Measurements from ENCODE around the gene EGR2. TPM values are rescaled to one million over a fixed set of nuclear protein-coding genes. Genes with fewer than 3 reads are reported as not detected.

EGR2 gene
- total and polyA plus RNA-seq, 2 experiments from 2014 or later: 0.76 to 2.2 TPM

DNA sequence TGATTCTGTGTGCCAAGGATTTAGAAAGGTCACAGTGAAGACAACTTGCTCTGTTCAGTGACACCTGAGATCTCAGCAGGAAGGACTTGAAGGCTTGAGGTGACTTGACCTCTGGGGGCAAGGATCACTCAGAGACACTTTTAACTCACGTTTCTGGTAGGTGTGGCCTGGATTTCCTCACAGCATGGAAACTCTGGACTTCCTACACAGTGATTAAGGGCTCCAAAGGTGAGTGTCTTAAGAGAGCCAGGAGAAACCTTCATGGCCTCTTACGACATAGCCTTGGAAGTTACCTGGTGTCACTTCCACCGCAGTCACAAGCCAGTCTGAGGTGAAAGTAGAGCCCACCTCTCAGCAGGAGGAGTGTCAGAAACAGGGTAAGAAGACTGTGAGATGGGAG lies 49.8 kb downstream of the EGR2 start:
- H2AFZ ChIP-seq: no peak overlapping the region
- H3K4me3 ChIP-seq: no peak overlapping the region
- 63 to 65% methylated on average over 3 of the region's 3 CpGs for WGBS, 2 experiments (ENCODE audit: low coverage in 1 of 2, low lambda C conversion rate in 2 of 2, missing lambda C conversion rate in 2 of 2)

DNA sequence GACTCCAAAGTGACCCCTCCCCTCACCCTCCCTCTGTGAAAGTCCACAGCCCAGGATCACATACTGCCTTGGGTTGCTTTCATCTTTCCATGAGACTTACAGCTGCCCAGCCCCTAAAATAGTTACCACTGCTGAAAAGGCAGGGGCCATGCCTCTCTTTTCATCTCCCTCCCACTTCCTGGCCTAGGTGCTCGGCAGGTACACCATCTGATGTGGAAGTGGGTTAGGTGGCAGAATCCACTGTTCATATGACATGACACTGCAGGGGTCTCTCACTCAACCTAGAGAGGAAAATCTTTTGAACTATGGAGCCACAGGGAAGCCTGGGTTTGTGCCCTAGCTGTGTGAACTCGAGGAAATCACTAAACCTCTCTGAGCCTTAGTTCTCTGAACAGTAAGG lies 50.4 kb downstream of the EGR2 start:
- Histone ChIP-seq H2AFZ (no peak overlapping the region), H3K27ac (no peak overlapping the region), H3K9ac (no peak overlapping the region), H3F3A (ENCODE audit: insufficient read depth) (no peaks in the 10 kb centered on the region), H3K4me3 (no peak overlapping the region), H3K27me3 (replicated peaks; ENCODE audit: insufficient read depth) (no peaks in the 10 kb centered on the region), H4K20me1 (ENCODE audit: insufficient read depth) (no peaks in the 10 kb centered on the region), H3K9me3 (ENCODE audit: low read depth) (no peaks in the 10 kb centered on the region), H3K9me2 (ENCODE audit: insufficient read depth) (no peaks in the 10 kb centered on the region), H3K79me2 (ENCODE audit: insufficient read depth) (no peaks in the 10 kb centered on the region), H3K4me1 (ENCODE audit: insufficient read depth) (no peaks in the 10 kb centered on the region), H3K4me2 (ENCODE audit: unreplicated experiment) (no peak overlapping the region), H3K36me3 (ENCODE audit: low read depth) (no peaks in the 10 kb centered on the region)
- in situ Hi-C loops (cut with MboI): no loop called here
- WGBS, 2 experiments (ENCODE audit: low coverage in 1 of 2, low lambda C conversion rate in 2 of 2, missing lambda C conversion rate in 2 of 2): 73 to 83% methylated on average over 2 of the region's 2 CpGs
- TF ChIP-seq EZH2 (IDR thresholded peaks at IDR 0.05; ENCODE audit: insufficient read depth, poor library complexity, severe bottlenecking) (no peak), EZH2phosphoT487 (IDR thresholded peaks at IDR 0.05; ENCODE audit: insufficient read depth, low read depth) (no peak)
- DNase-seq: no peak

More for the DNA sequence above, 49.8 kb downstream of the EGR2 start:
- Histone ChIP-seq H3K79me2 (ENCODE audit: insufficient read depth) (no peaks in the 10 kb centered on the region), H3F3A (ENCODE audit: insufficient read depth) (no peaks in the 10 kb centered on the region), H3K36me3 (ENCODE audit: low read depth) (no peaks in the 10 kb centered on the region), H3K27ac (no peak overlapping the region), H3K27me3 (replicated peaks; ENCODE audit: insufficient read depth) (no peaks in the 10 kb centered on the region), H3K9ac (no peak overlapping the region), H4K20me1 (ENCODE audit: insufficient read depth) (no peaks in the 10 kb centered on the region), H3K9me2 (ENCODE audit: insufficient read depth) (no peaks in the 10 kb centered on the region), H3K4me1 (ENCODE audit: insufficient read depth) (no peaks in the 10 kb centered on the region), H3K4me2 (ENCODE audit: unreplicated experiment) (no peak overlapping the region), H3K9me3 (ENCODE audit: low read depth) (no peaks in the 10 kb centered on the region)
- DNase-seq: no peak
- in situ Hi-C loops (cut with MboI): no loop called here
- TF ChIP-seq EZH2phosphoT487 (IDR thresholded peaks at IDR 0.05; ENCODE audit: insufficient read depth, low read depth) (no peak), EZH2 (IDR thresholded peaks at IDR 0.05; ENCODE audit: insufficient read depth, poor library complexity, severe bottlenecking) (no peak)

DNA sequence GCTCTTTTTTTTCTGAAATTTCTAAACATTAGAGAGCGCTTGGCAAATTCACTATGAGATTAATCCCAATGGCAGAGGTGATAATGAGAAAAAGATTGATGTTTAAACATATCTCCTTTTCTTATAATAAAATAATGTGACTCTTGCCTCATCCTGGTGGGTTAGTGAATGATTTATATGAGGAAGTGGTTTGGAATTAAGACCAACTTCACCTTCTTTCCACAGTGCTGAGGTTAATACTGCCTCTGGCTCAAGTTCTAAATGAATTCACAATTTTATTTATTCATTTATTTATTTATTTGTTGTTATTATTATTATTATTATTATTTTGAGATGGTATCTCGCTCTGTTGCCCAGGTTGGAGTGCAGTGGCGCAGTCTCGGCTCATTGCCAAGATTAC lies 52.2 kb downstream of the EGR2 start:
- H3K36me3 ChIP-seq (ENCODE audit: low read depth): no peaks in the 10 kb centered on the region
- H3K79me2 ChIP-seq (ENCODE audit: insufficient read depth): no peaks in the 10 kb centered on the region
- no peaks in the 10 kb centered on the region for H3K27me3 ChIP-seq (replicated peaks; ENCODE audit: insufficient read depth)
- in situ Hi-C loops (cut with MboI): no loop called here
- H2AFZ ChIP-seq: no peak overlapping the region
- WGBS, 2 experiments (ENCODE audit: low coverage in 1 of 2, low lambda C conversion rate in 2 of 2, missing lambda C conversion rate in 2 of 2): 91 to 92% methylated on average over 4 of the region's 4 CpGs
- H3K4me1 ChIP-seq (ENCODE audit: insufficient read depth): no peaks in the 10 kb centered on the region
- no peak for DNase-seq
- H3K4me2 ChIP-seq (ENCODE audit: unreplicated experiment): no peak overlapping the region
- no peaks in the 10 kb centered on the region for H3K9me2 ChIP-seq (ENCODE audit: insufficient read depth)
- no peak overlapping the region for H3K27ac ChIP-seq
- H3K4me3 ChIP-seq: no peak overlapping the region
- no peak for TF ChIP-seq EZH2phosphoT487 (IDR thresholded peaks at IDR 0.05; ENCODE audit: insufficient read depth, low read depth)
- H3K9ac ChIP-seq: no peak overlapping the region
- H4K20me1 ChIP-seq (ENCODE audit: insufficient read depth): no peaks in the 10 kb centered on the region
- no peaks in the 10 kb centered on the region for H3K9me3 ChIP-seq (ENCODE audit: low read depth)
- no peaks in the 10 kb centered on the region for H3F3A ChIP-seq (ENCODE audit: insufficient read depth)

DNA sequence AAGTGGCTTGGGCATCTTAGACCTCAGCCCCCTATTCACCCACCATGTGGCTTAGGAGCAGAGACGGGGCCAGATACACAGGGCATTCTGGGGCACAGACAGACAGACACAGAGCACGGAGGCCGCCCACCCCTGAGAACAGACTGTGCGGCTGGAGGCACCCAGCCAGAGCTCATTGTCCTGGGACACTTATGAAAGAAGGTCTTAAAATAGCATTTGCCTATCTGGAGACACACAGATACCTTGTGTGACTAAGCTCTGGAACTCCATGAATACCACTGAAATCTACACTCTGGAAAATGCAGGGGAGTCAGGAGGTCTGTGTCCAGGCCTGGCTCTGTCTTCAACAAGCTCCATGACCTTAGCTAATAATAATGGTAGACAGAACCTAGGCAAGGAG lies 53.0 kb downstream of the EGR2 start:
- Histone ChIP-seq H3K4me2 (ENCODE audit: unreplicated experiment) (no peak overlapping the region), H3F3A (ENCODE audit: insufficient read depth) (no peaks in the 10 kb centered on the region), H3K27me3 (replicated peaks; ENCODE audit: insufficient read depth) (no peaks in the 10 kb centered on the region), H3K4me3 (no peak overlapping the region), H2AFZ (no peak overlapping the region), H3K9me2 (ENCODE audit: insufficient read depth) (no peaks in the 10 kb centered on the region), H3K9ac (no peak overlapping the region), H3K79me2 (ENCODE audit: insufficient read depth) (no peaks in the 10 kb centered on the region), H3K27ac (no peak overlapping the region), H3K36me3 (ENCODE audit: low read depth) (no peaks in the 10 kb centered on the region), H3K9me3 (ENCODE audit: low read depth) (no peaks in the 10 kb centered on the region), H3K4me1 (ENCODE audit: insufficient read depth) (no peaks in the 10 kb centered on the region), H4K20me1 (ENCODE audit: insufficient read depth) (no peaks in the 10 kb centered on the region)
- WGBS, 2 experiments (ENCODE audit: low coverage in 1 of 2, low lambda C conversion rate in 2 of 2, missing lambda C conversion rate in 2 of 2): 95 to 96% methylated on average over 4 of the region's 4 CpGs
- no peak for TF ChIP-seq EZH2phosphoT487 (IDR thresholded peaks at IDR 0.05; ENCODE audit: insufficient read depth, low read depth)
- no peak for TF ChIP-seq EZH2 (IDR thresholded peaks at IDR 0.05; ENCODE audit: insufficient read depth, poor library complexity, severe bottlenecking)
- no peak for DNase-seq
- in situ Hi-C loops (cut with MboI): no loop called here

Other genes with a start within 250 kb of the EGR2 start
- gene ADO, start 11.6 kb downstream of the EGR2 start, total RNA-seq (2014; rRNA removed; shearing (Covaris generic)): 37.7 and 38.8 TPM in 2 replicates
- gene ADO, start 11.6 kb downstream of the EGR2 start, polyA plus RNA-seq (2016; fragmentation: Nextera tagmentation; extraction: Ambion mirVana): 4.5 and 5.5 TPM in 2 replicates